Fibroblast of villous mesenchyme (primary cell): ENCODE data around the gene GALNT14. TPM values are rescaled to one million over a fixed set of nuclear protein-coding genes. Genes with fewer than 3 reads are reported as not detected.

ENCODE experiments used
- DNase-seq: peaks from one replicate; pipeline ENCODE4 v3.0.0-alpha.2; 2010; ENCODE audit warnings: low read depth
- H3K4me3 ChIP-seq: 2 replicates; pipeline ENCODE4 v1.5.1; 2011; ENCODE audit warnings: low read depth, mild to moderate bottlenecking, low read length
- total RNA-seq: library from RNA; depleted of rRNA; stranded (reverse); fragments of >200 nt; gene quantifications from 2 replicates; pipeline ENCODE4 v1.2.3, GENCODE V29; 2012
- TF ChIP-seq, protein P1 (sequence below): IDR thresholded peaks from 2 replicates; pipeline ENCODE4 v1.5.1; 2012; ENCODE audit warnings: low read depth, mild to moderate bottlenecking, low read length; ENCODE audit not compliant: insufficient read depth

GALNT14 gene
- total RNA-seq, 1 donor = under 0.01 TPM

DNA sequence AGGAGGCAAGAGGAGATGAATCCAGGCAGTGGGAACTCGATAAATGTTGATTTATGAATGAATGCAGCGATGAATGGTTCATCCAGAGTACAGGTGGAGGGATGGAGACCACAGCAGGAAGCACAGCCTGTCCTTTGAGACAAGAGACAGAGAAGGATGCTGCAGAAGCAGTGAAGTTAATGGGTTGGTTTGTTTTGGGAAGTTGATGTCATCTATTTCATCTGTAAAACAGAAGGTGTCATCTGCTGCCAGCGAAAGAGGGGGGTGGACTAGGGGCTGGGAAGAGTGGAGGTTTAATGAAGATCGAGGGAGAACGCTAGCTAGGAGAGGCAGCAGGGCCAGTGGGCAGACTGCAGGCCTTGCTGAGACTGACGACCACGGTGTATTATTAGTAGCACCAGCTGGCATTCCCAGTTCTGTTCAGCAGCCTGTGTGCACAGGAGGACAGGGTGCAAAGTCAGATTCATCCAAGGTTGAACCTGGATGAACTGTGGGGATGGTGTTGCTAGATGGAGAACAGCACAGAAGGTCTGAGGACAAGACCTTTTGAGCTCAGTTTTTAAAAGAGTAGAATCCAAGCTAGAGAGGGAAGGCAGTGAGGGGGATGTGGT lies 210.7 kb downstream of the GALNT14 start:
- no peak overlapping the region for H3K4me3 ChIP-seq
- TF ChIP-seq, protein P1, sequence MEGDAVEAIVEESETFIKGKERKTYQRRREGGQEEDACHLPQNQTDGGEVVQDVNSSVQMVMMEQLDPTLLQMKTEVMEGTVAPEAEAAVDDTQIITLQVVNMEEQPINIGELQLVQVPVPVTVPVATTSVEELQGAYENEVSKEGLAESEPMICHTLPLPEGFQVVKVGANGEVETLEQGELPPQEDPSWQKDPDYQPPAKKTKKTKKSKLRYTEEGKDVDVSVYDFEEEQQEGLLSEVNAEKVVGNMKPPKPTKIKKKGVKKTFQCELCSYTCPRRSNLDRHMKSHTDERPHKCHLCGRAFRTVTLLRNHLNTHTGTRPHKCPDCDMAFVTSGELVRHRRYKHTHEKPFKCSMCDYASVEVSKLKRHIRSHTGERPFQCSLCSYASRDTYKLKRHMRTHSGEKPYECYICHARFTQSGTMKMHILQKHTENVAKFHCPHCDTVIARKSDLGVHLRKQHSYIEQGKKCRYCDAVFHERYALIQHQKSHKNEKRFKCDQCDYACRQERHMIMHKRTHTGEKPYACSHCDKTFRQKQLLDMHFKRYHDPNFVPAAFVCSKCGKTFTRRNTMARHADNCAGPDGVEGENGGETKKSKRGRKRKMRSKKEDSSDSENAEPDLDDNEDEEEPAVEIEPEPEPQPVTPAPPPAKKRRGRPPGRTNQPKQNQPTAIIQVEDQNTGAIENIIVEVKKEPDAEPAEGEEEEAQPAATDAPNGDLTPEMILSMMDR = no peak
- no peak for DNase-seq

DNA sequence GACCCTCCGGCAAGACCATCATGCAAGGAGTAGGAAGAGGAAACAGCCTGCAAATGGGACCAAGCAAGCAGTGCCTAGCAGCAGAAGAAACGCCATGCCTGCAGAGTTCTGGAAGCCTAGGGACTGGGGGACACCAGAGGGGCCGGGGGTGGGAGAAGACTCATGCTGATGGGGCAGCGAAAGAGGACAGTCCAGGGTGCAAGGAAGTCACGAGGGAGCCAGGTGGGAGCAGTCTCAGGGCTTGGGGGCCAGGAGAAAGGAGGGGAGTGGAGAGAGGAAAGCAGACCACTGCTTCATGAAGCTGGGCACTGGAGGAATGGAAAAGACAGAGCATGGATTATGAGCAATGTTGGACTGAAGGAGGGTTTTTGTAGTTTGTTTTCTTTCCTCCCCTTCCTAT lies 211.6 kb downstream of the GALNT14 start:
- H3K4me3 ChIP-seq = no peak overlapping the region
- DNase-seq = no peak
- TF ChIP-seq, protein P1 = no peak

DNA sequence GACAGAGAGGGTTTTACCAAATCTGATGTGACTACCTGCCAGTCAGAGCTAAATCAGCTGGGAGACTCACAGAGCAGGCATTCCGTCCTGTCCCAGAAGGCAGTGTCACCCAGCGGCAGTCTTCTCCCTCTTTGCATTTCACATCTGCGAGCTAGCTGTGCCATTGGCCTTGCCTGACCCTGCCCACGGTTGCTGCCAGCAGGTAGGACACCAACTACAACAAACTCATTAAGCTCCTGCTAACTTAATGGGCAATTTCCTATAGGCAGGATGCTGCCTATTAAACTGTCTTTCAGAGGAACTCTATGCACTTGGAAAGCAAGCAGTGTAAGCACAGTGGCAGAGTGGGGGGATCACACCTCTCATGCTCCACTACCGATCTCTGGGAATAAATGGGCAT lies 214.6 kb downstream of the GALNT14 start:
- TF ChIP-seq, protein P1 = no peak
- H3K4me3 ChIP-seq = no peak overlapping the region
- DNase-seq = no peak

DNA sequence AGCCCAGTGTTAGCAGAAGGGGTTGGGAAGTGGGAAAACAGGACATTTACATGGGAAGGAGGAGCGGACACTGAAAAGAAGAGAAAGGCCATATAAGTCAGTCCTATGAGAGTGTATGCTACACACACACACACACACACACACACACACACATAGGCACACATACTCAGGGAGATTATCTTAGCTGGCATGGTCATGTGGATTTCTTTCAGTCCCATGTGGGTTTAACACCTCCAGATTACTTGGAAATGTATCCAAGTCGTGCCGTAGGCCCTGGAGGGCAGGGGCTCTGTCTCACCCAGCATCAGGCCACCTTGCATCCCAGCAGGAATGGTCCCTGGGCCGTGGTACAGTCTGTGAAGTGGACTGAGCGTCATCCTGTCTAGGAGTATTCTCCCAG lies 217.7 kb downstream of the GALNT14 start:
- no peak for DNase-seq
- TF ChIP-seq, protein P1 = no peak
- H3K4me3 ChIP-seq = no peak overlapping the region

DNA sequence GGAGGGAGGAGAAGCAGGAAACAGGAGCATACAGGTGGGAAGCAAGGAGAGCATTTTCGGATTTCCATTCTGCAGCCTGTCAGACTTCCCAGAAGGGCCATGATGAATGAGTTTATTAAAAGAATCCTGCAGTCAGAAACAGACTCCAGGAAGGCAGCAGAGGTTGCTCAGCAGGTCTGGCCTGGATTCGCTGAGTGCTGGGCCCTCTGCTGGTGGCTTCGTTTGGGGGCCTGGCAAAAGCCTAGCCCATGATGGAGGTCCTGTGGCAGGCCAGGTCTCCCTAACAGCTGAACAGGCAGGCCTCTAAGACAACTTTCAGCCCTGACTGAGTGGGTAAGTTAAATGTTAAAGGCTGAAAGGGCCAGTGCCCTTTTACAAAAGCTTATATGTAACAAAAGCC lies 222.8 kb downstream of the GALNT14 start:
- no peak overlapping the region for H3K4me3 ChIP-seq
- DNase-seq = no peak
- TF ChIP-seq, protein P1 = no peak

DNA sequence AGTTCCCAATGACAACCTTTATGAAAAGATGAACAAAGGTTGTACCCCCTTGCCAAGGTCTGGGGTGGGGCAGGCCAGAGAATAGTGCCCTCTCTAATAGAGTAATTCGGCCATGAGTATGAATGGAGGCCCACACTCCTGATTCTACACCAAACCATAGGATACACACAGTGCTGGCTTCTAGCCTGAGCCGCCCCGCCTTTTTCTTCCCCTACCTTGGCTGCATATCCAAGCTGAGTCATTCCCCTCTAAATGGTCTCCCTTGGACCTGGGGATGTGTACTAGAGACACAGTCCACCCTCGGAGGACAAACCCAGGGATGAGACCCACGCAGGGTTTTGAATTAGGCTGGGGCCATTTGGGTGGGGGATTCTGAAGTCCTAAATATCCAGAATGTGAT lies 223.8 kb downstream of the GALNT14 start:
- TF ChIP-seq, protein P1 = no peak
- no peak for DNase-seq
- no peak overlapping the region for H3K4me3 ChIP-seq

DNA sequence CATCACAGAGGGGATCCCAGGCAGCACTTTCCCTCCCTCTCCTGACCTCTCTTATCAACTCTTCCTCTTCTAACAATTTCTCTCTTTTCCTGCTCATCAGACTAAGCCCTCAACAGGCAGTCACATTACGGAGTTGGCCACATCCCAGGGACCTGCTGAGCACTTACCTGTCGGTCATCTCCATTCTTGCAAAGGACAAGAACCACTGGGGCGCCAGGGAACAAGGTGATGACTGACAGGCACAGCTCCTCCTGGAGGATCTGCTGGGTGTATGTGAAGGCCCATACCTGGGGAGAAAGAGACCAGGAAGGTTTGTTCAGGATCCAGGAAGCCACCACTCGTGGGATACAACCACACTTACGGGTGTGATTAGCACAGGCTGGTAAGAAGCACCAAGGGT lies 226.2 kb downstream of the GALNT14 start:
- DNase-seq = no peak
- H3K4me3 ChIP-seq = no peak overlapping the region
- TF ChIP-seq, protein P1 = no peak
